GM04504 (cell line): Measurements from ENCODE around the gene TAAR2.
"Not testable (repeated sequence)": the region's sequence is repeated elsewhere in the genome, so short reads cannot be mapped to it uniquely, and the experiment has no call there.

Experiments
- DNase-seq: peaks from one replicate; pipeline ENCODE4 v3.0.0-alpha.2; 2012; ENCODE audit warnings: low read depth

The TAAR2 gene

GRCh38 chr6:132624175-132624574, at the start of gene TAAR2:
Gene TAAR2, minus strand, starts transcription at chr6:132624275. Its CDS starts 0 bp downstream, at chr6:132624275.
- DNase-seq = no peak

GRCh38 chr6:132673376-132674094, 49.5 kb upstream of the TAAR2 start:
- no peak for DNase-seq

- DNase-seq = no peak
Observed at GRCh38 chr6:132671295-132671694, 47.2 kb upstream of the TAAR2 start.

GRCh38 chr6:132669690-132670291, 45.7 kb upstream of the TAAR2 start:
- DNase-seq = no peak

- no peak for DNase-seq
Observed at GRCh38 chr6:132666118-132666517, 42.0 kb upstream of the TAAR2 start.

DNA sequence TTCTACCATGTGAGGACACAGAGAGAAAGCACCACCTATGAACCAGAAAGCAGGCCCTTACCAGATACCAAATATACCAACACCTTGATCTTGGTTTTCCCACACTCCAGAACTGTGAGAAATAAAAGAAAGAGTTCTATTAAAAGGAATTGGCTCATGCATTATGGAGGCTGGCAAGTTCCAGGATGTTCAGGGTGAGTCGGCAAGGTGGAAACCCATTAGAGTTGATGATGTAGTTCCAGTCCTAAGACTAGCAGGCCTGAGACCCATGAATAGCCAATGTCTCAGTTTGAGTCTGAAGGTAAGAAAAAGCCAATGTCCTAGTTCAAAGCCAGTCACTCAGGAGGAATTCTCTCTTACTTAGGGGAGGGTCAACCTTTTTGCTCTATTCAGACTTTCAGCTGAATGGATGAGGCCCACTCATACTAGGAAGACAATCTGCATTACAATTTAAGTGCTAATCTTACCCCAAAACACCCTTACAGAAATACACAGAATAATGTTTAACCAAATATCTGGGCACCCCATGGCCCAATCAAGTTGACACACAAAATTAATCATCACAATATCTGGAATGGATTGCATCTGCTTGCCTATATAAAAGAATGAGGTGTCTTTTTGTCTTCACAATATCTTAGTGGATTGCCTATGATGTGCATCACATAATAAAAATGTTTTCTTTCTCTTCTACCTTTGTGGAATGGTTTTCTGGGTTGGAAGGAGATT, 40.4 kb upstream of the TAAR2 start:
- DNase-seq = no peak

DNA sequence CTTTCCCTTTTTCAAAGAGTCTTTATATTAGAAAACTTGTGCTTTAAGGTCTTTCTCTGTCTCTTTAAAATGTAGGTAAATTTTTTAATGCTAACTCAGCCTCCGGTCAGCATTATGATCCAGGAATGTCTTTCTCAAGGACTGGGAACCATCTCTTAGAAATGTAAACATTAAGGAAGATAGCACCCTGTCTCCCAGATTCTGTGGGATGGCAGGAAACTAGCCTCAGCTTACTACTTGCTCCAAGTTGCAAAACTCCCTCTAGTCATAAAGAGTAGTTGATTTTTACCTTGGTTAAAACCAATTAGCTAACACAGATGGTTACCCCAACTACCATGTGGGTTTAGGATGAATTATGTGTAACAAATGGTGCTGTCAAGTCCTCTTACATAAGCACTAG, 39.6 kb upstream of the TAAR2 start:
- no peak for DNase-seq

DNA sequence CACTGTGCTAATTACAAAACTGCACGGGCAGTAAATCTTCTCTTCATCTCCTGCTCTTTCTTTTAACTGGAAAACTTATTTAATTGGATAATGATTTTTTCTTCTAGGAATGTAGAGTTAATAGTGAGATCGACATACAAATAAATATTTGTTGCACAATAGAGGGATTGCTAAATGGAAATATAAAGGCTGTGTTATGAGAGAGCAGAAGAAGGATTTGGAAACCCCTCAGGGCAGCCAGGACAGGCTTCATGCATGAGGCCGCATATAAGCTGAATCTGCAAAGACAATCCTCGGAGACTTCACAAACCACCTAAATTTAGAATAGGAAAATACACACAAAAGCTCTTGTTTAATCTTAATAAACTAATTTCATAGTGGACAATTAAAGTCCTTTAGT, 37.8 kb upstream of the TAAR2 start:
- no peak for DNase-seq

GRCh38 chr6:132659082-132659481, 35.0 kb upstream of the TAAR2 start, which contains the start of gene TAAR1:
Gene TAAR1, minus strand, starts transcription at chr6:132659182. Its CDS starts 13,179 bp downstream, at chr6:132646003.
- DNase-seq = no peak

DNA sequence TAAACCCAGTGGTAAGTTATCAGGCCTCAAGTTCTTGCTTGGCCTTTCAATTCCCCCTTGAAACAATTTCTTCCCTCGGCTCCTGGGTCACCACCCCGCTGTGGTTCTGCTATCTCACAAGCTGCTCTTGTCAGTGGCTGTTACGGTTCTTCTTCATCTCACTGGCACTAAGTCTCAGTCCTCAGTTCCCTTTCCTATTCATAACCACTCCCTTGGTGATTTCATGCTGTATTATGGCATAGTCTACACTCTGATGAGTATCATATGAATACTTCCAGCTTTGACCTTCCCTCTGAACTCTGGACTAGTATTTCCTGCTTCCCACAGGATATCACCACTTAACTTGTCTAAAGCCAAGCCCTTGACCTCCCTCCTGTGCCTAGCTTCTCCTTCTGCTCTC, 27.0 kb upstream of the TAAR2 start:
- DNase-seq = no peak

GRCh38 chr6:132650429-132650828, 26.4 kb upstream of the TAAR2 start:
- no peak for DNase-seq

GRCh38 chr6:132648828-132649227, 24.8 kb upstream of the TAAR2 start:
- DNase-seq = no peak

DNA sequence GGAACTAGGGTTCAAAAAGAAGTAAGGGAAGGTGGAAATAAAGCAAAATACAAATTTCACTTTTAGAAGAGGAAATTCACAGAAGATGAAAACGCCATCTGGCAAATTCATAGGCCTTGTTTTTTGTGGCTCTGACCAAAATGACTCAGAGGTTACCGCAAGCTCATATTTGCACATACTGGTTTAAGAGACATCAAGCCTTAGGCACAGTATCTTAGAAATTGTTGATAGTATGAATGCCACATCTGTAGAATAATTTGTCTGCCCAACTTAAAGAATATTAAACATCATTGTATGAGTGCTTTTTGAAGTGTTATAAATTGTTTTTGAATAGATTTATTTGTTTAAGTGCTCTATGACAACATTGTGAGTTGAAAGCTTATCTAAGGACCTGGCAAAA, 24.3 kb upstream of the TAAR2 start:
- no peak for DNase-seq

GRCh38 chr6:132643547-132643946, 19.5 kb upstream of the TAAR2 start:
- DNase-seq = no peak

DNA sequence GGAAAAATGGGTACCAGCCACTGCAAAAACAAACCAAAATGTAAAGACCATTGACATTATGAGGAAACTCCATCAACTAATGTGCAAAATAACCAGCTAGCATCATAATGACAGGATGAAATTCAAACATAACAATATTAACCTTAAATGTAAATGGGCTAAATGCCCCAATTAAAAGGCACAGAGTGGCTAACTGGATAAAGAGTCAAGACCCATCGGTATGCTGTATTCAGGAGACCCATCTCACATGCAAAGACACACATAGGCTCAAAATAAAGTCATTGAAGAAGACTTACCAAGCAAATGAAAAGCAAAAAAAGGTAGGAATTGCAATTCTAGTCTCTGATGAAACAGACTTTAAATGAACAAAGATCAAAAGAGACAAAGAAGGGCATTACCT, 13.1 kb upstream of the TAAR2 start:
- not testable (repeated sequence) for DNase-seq

DNA sequence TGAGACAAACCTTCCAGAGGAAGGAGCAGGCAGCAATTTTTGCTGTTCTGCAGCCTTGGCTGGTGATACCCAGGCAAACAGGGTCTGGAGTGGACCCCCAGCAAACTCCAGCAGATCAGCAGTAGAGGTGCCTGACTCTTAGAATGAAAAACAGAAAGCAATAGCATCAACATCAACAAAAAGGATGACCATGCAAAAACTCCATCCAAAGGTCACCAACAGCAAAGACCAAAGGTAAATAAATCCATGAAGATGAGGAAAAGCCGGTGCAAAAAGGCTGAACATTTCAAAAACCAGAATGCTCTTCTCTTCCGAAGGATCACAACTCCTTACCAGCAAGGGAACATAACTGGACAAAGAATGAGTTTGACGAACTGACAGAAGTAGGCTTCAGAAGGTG, 11.8 kb upstream of the TAAR2 start:
- DNase-seq = not testable (repeated sequence)

DNA sequence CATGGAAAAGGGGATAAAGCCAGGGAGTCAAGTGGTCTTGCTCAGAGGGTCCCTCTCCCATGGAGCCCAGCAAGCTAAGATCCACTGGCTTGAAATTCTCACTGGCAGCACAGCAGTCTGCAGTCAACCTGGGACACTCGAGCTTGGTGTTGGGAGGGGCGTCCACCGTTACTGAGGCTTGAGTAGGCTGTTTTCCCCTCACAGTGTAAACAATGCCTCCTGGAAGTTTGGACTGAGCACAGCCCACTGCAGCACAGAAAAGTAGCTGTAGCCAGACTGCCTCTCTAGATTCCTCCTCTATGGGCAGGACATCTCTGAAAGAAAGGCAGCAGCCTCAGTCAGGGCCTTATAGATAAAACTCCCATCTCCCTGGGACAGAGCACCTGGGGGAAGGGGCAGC, 11.2 kb upstream of the TAAR2 start:
- DNase-seq = not testable (repeated sequence)

DNA sequence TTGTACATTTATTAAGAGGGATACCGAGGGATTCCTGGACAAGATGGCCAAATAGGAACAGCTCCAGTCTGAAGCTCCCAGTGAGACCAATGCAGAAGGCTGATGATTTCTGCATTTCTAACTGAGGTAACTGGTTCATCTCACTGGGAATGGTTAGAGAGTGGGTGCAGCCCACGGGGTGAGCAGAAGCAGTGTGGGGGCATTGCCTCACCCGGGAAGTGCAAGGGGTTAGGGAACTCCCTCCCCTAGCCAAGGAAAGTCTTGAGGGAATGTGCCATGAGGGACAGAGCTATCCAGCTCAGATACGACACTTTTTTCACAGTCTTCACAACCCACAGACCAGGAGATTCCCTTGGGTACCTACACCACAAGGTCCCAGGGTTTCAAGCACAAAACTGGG, 10.7 kb upstream of the TAAR2 start:
- DNase-seq = no peak

GRCh38 chr6:132633362-132633761, 9.3 kb upstream of the TAAR2 start:
- DNase-seq = no peak

- no peak for DNase-seq
Observed at GRCh38 chr6:132623106-132623845, 799 bp downstream of the TAAR2 start.

GRCh38 chr6:132616677-132617076, 7.4 kb downstream of the TAAR2 start:
- DNase-seq = no peak

GRCh38 chr6:132614554-132614953, 9.5 kb downstream of the TAAR2 start:
- no peak for DNase-seq
